Kidney capillary endothelial cell (primary cell): ENCODE results near the gene OR5L2.
"Not testable (repeated sequence)": the region's sequence is repeated elsewhere in the genome, so short reads cannot be mapped to it uniquely, and the experiment has no call there.

Experiments used
- DNase-seq: peaks from one replicate; pipeline ENCODE4 v3.0.0-alpha.2; 2018; ENCODE audit warnings: low spot score

OR5L2 gene

DNA sequence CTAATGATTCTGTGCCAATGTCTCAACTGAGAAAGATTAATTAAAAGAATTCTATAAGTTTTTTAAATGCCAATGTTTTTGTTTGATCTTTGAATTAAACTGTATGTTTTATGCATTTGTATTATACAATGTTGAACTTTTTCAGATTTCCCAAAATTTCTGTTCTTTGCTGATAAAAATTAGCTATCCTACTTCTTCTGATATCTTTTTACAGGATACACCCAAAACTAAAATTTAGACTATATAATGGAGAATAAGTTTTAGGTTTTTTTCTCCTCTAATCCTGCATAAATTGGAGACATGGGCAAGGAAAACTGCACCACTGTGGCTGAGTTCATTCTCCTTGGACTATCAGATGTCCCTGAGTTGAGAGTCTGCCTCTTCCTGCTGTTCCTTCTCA lies at the start of gene OR5L2:
TSS of gene OR5L2 (plus strand) at position 301 of the 400 bp plus-strand sequence. CDS start at position 301, 0 bp downstream.
- no peak for DNase-seq

DNA sequence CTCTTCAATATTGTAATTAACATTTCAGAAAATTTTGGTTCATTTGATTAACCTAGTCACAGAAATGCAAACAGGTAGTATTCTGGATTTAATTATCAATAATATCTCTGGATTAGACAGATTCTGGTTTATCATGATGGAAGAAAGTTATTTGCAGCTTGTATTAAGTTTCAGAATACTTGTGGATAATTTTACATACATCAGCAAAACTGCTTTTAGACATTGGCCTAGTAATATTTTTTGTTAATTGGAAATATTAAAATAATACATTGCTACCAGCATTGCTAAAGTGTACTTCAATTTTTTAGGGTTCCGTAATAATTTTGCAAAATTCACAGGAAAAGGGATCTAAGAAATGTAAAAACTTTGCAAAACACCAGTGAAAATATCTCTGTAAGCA lies 35.4 kb upstream of the OR5L2 start:
- no peak for DNase-seq

DNA sequence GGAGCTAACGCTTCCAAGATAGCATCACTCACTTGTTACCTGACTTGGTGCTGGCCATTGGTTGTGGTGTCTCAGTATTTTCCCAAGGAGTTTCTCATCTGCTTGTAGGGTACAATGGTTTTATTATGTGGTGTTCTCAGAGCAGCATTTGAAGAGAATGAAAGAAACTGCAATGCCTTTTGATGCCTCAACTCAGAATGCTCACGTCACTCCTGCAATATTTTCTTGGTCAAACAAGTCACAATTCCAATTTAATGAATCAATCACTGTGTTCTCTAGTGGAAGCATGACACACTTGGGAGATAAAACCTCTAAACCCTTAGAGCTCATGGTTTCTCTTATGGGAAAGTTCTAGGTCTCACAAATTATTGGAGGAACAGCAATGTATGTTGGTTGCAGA lies 33.7 kb upstream of the OR5L2 start:
- DNase-seq = no peak

DNA sequence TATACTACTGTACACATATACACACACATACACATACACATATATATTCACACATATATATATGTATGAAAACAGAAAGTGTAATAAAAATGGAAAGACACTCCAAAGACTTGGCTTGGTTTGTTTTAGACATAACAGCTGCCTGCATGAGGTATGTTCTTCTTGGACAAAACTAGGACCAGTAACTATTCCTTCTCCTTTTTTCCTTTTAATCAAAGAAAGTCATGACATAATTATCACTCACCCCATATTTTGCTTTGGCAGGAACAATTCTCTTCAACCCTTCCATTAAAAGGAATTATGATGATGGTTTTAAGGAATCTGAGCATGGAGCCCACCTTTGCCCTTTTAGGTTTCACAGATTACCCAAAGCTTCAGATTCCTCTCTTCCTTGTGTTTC lies 31.8 kb upstream of the OR5L2 start, which contains the start of gene OR5D14:
TSS of gene OR5D14 (plus strand) at position 301 of the 400 bp plus-strand sequence. CDS start at position 301, 0 bp downstream.
- no peak for DNase-seq

DNA sequence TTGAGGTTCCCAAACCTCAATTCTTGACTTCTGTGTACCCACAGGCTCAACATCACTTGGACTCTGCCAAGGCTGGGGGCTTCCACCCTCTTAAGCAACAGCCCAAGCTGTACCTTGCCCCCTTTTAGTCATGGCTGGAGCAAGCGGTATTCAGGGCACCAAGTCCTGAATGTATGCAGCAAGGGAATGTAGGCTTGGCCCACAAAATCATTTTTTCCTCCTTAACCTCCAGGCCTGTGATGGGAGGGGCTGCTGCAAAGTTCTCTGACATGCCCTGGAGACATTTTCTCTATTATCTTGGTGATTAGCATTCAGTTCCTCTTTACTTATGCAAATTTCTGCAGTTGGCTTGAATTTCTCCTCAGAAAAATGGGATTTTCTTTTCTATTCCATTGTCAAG lies 20.8 kb upstream of the OR5L2 start:
- no peak for DNase-seq

DNA sequence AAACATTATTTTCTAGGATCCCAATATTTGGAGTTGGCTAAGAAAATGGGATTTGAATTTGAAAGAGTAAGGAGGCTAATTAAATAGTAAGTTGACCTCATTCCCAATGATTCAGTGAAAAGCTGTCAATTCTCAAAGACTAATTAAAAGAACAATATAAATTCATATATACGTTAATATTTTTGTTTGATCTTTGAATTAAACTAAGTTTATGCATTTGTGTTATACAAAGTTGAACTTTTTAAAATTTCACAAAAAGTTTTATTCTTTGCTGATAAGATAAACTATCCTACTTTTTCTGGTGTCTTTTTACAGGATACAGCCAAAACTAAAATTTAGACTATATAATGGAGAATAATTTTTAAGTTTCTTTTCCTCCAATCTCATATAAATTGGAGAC lies 16.0 kb upstream of the OR5L2 start, which contains the start of gene OR5L1:
TSS of gene OR5L1 (plus strand) at position 301 of the 400 bp plus-strand sequence. CDS start 100 bp downstream, outside the sequence.
- DNase-seq = no peak

DNA sequence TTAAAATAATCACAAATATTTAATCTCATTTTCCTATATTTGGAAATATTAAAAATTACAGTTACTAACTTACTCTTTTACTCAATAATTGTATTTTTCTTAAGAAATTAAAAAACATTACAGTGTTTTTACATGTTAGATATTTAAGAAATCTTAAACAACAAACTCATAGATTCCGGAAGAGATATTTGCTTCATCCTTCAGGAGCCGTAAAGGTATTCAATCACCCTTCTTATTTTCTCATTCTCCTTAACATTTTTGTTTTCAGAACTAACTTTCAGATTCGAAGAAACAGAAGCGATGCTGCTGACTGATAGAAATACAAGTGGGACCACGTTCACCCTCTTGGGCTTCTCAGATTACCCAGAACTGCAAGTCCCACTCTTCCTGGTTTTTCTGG lies 7.7 kb upstream of the OR5L2 start, which contains the start of gene OR5D18:
TSS of gene OR5D18 (plus strand) at position 301 of the 400 bp plus-strand sequence. CDS start at position 301, 0 bp downstream.
- no peak for DNase-seq

DNA sequence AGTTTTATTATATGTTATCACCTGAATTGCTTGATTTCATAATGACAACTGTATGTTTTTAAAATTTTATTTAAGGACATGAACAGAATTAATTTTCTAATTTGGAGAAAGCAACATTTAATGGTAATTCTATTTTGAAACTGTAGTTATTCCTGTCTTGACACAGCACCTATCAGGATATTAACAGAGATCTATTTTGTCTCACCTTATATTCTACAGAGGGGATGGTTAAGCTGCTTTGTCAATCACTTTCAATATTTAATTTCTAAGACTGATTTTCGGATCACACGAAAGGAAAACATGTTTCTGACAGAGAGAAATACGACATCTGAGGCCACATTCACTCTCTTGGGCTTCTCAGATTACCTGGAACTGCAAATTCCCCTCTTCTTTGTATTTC lies 11.4 kb downstream of the OR5L2 start, which contains the start of gene OR5D16:
TSS of gene OR5D16 (plus strand) at position 301 of the 400 bp plus-strand sequence. CDS start at position 301, 0 bp downstream.
- DNase-seq = no peak

DNA sequence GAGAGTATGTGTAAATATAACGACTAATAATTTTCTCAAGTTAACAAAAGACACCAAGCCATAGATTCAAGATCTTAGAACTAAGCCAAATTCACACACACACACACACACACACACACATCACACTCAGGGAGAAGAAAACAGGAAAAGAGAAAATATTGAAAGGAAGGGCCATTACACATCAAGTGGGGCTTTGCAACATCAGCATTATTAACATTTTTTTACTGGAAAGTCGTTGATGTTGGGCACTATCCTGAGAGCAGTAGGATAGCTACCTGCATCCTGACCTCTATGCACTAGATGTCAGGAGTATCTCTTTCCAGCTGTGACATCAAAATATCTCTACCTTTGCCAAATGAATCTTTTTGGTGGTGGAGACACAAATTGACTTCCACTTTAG lies 20.4 kb downstream of the OR5L2 start:
- no peak for DNase-seq

DNA sequence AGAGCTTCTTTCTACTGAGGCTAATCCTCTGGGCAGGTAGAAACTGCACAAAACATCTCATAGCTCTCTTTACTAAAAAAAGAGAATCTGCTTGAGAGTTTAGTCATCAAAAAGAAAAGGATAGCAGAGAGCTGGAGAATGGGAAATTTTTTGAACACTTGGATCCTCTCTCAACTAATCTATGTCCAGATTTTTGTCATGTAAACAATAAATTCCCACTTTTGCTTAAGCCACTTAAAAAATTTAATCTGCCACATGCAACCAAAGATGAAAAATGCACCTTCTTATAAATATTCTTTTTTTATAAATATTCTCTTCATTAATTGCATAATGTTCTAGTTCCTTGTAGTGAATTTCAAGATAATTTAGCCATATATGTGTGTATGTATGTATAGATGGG lies 22.0 kb downstream of the OR5L2 start:
- no peak for DNase-seq

DNA sequence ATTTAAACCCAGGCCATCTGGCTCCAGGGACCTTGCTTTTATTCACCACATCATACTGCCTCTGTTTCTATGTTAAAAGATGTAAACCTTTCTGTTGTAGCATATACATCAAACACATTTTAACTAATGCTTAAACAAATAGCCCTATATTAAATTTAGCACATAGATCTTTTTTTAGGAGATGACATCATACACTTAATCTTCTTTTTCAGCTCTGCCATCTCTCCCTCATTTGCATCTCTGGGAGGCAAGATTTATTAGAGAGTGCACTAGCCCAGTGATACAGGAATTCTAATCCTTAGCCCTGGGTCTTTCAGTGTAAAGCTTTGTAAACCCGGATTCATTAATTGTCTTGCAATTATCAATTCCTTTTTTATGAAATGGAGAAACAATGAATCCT lies 25.1 kb downstream of the OR5L2 start:
- DNase-seq = no peak

DNA sequence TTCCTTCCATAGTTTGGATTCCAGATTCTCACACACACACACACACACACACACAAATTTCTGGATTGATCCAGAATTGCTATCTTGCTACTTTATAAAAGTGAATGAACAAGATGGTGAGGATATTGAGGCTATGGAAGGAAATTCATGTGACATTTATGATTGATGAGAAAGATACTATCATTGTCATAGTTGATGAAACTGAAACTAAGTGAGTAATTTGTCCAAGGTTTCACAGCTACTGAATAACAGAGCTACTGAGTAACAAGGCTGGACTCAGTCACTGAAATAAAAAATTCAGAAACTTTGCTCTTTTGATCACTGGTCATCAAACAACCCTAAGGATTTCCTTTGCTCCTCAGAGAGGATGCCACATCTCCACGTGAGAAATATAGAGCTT lies 27.7 kb downstream of the OR5L2 start:
- no peak for DNase-seq

DNA sequence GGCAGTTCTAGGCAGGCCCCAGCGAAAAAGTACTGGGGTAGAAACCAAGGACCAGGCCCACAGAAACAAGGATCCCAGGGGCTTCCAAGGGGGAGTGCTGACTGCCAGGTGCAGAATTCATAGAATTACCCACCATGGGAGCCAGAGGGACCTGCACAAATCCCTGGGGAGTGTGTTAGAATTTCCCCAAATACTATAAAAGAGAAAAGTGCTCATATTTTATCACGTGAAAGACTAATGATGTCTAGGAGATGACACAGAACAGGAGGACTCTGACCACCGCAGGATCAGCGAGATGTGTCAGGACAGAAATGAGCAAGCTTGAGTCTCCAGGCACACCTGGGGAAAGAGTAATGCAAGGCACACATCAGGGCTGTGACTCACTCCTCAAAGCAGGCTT lies 40.3 kb downstream of the OR5L2 start:
- DNase-seq = not testable (repeated sequence)

DNA sequence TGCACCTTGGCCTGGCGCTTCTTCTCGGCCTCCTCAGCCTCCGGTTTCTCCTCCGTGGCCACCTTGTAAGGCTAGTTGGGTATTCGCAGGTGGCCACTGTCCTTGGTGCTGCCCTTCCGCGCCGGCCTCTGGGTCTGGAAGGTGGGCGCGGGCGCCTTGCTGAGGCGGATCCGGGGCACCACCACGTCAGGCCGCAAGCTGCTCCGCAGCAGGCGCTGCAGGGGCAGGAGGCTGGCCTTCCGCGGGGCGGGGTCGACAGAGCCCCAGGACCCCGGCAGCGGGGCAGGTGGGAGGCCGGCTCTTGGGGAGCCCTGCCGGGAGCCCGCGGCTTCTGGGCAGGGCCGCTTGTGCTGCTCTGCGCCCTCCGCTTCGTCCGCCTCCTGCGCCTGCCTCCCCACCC lies 45.7 kb downstream of the OR5L2 start:
- not testable (repeated sequence) for DNase-seq

DNA sequence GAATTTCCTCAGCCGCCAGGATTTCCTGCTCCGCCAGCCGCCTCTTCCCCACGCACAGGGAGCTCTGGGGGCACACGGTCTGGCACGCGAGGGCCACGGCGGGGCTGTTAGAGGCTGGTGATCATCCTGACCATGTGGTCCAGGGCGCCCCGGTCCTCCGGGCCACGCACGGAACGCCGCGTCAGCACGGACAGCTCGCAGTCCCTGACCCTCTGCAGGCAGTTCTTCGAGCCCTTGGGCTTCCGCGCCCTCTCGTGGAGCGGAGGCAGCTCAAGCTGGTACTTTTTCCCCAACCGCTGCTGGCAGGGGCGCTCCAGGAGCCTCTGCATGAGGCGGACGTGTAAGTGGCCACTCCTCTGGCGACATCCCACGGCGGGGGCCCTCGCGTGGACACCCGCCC lies 46.1 kb downstream of the OR5L2 start:
- not testable (repeated sequence) for DNase-seq
